Measurements from ENCODE around the gene DDX17. TPM values are rescaled to one million over a fixed set of nuclear protein-coding genes. Genes with fewer than 3 reads are reported as not detected.

DDX17 gene
- total and polyA plus RNA-seq, 2 experiments from 2014 or later, result 88.0 to 603 TPM

- TF ChIP-seq, protein P1, sequence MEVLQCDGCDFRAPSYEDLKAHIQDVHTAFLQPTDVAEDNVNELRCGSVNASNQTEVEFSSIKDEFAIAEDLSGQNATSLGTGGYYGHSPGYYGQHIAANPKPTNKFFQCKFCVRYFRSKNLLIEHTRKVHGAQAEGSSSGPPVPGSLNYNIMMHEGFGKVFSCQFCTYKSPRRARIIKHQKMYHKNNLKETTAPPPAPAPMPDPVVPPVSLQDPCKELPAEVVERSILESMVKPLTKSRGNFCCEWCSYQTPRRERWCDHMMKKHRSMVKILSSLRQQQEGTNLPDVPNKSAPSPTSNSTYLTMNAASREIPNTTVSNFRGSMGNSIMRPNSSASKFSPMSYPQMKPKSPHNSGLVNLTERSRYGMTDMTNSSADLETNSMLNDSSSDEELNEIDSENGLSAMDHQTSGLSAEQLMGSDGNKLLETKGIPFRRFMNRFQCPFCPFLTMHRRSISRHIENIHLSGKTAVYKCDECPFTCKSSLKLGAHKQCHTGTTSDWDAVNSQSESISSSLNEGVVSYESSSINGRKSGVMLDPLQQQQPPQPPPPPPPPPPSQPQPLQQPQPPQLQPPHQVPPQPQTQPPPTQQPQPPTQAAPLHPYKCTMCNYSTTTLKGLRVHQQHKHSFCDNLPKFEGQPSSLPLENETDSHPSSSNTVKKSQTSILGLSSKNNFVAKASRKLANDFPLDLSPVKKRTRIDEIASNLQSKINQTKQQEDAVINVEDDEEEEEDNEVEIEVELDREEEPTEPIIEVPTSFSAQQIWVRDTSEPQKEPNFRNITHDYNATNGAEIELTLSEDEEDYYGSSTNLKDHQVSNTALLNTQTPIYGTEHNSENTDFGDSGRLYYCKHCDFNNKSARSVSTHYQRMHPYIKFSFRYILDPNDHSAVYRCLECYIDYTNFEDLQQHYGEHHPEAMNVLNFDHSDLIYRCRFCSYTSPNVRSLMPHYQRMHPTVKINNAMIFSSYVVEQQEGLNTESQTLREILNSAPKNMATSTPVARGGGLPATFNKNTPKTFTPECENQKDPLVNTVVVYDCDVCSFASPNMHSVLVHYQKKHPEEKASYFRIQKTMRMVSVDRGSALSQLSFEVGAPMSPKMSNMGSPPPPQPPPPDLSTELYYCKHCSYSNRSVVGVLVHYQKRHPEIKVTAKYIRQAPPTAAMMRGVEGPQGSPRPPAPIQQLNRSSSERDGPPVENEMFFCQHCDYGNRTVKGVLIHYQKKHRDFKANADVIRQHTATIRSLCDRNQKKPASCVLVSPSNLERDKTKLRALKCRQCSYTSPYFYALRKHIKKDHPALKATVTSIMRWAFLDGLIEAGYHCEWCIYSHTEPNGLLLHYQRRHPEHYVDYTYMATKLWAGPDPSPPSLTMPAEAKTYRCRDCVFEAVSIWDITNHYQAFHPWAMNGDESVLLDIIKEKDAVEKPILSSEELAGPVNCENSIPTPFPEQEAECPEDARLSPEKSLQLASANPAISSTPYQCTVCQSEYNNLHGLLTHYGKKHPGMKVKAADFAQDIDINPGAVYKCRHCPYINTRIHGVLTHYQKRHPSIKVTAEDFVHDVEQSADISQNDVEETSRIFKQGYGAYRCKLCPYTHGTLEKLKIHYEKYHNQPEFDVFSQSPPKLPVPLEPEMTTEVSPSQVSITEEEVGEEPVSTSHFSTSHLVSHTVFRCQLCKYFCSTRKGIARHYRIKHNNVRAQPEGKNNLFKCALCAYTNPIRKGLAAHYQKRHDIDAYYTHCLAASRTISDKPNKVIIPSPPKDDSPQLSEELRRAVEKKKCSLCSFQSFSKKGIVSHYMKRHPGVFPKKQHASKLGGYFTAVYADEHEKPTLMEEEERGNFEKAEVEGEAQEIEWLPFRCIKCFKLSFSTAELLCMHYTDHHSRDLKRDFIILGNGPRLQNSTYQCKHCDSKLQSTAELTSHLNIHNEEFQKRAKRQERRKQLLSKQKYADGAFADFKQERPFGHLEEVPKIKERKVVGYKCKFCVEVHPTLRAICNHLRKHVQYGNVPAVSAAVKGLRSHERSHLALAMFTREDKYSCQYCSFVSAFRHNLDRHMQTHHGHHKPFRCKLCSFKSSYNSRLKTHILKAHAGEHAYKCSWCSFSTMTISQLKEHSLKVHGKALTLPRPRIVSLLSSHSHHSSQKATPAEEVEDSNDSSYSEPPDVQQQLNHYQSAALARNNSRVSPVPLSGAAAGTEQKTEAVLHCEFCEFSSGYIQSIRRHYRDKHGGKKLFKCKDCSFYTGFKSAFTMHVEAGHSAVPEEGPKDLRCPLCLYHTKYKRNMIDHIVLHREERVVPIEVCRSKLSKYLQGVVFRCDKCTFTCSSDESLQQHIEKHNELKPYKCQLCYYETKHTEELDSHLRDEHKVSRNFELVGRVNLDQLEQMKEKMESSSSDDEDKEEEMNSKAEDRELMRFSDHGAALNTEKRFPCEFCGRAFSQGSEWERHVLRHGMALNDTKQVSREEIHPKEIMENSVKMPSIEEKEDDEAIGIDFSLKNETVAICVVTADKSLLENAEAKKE (CRISPR knock-in tag; IDR thresholded peaks at IDR 0.05), result no peak
- TF ChIP-seq STAT1 (IDR thresholded peaks at IDR 0.05; ENCODE audit: unreplicated experiment) (no peak), EZH2 (IDR thresholded peaks at IDR 0.05; ENCODE audit: low read depth, unreplicated experiment) (no peak), EZH2phosphoT487 (IDR thresholded peaks at IDR 0.05; ENCODE audit: unreplicated experiment) (no peak), CREB1 (CRISPR knock-in tag; IDR thresholded peaks at IDR 0.05; ENCODE audit: low read depth) (no peak)
Measured at GRCh38 chr22:38433871-38434270, 72.2 kb downstream of the DDX17 start (continued).

Other genes starting within 250 kb of the DDX17 start
- gene TMEM184B, start 233.3 kb downstream of the DDX17 start, total RNA-seq (2014; rRNA removed; shearing (Covaris generic)), result 76.5 and 95.1 TPM in 2 replicates
- 40.7 and 42.2 TPM in 2 replicates for gene TMEM184B, start 233.3 kb downstream of the DDX17 start, polyA plus RNA-seq (2016; fragmentation: Nextera tagmentation; extraction: Ambion mirVana)
- gene CSNK1E, start 188.9 kb downstream of the DDX17 start, total RNA-seq (2014; rRNA removed; shearing (Covaris generic)), result 233 and 259 TPM in 2 replicates
- gene CSNK1E, start 188.9 kb downstream of the DDX17 start, polyA plus RNA-seq (2016; fragmentation: Nextera tagmentation; extraction: Ambion mirVana), result 180 and 189 TPM in 2 replicates
- gene KCNJ4, start 51.1 kb downstream of the DDX17 start, total RNA-seq (2014; rRNA removed; shearing (Covaris generic)), result 1.3 TPM in 2 replicates
- gene KCNJ4, start 51.1 kb downstream of the DDX17 start, polyA plus RNA-seq (2016; fragmentation: Nextera tagmentation; extraction: Ambion mirVana), result 0.23 and 0.28 TPM in 2 replicates
- 5.6 and 11.1 TPM in 2 replicates for gene KDELR3, start 38.2 kb downstream of the DDX17 start, total RNA-seq (2014; rRNA removed; shearing (Covaris generic))
- 5.7 and 7.8 TPM in 2 replicates for gene KDELR3, start 38.2 kb downstream of the DDX17 start, polyA plus RNA-seq (2016; fragmentation: Nextera tagmentation; extraction: Ambion mirVana)
- 5.0 and 8.0 TPM in 2 replicates for gene DMC1, start 63.9 kb upstream of the DDX17 start, total RNA-seq (2014; rRNA removed; shearing (Covaris generic))
- gene DMC1, start 63.9 kb upstream of the DDX17 start, polyA plus RNA-seq (2016; fragmentation: Nextera tagmentation; extraction: Ambion mirVana), result 13.2 and 18.5 TPM in 2 replicates
- 6.1 and 11.0 TPM in 2 replicates for gene FAM227A, start 150.1 kb upstream of the DDX17 start, total RNA-seq (2014; rRNA removed; shearing (Covaris generic))
- 4.3 and 5.8 TPM in 2 replicates for gene FAM227A, start 150.1 kb upstream of the DDX17 start, polyA plus RNA-seq (2016; fragmentation: Nextera tagmentation; extraction: Ambion mirVana)
- 12.8 and 13.2 TPM in 2 replicates for gene CBY1, start 150.3 kb upstream of the DDX17 start, total RNA-seq (2014; rRNA removed; shearing (Covaris generic))
- 36.1 and 36.4 TPM in 2 replicates for gene CBY1, start 150.3 kb upstream of the DDX17 start, polyA plus RNA-seq (2016; fragmentation: Nextera tagmentation; extraction: Ambion mirVana)
- 84.0 and 87.0 TPM in 2 replicates for gene TOMM22, start 175.6 kb upstream of the DDX17 start, total RNA-seq (2014; rRNA removed; shearing (Covaris generic))
- 125 and 131 TPM in 2 replicates for gene TOMM22, start 175.6 kb upstream of the DDX17 start, polyA plus RNA-seq (2016; fragmentation: Nextera tagmentation; extraction: Ambion mirVana)
- gene JOSD1, start 194.6 kb upstream of the DDX17 start, total RNA-seq (2014; rRNA removed; shearing (Covaris generic)), result 16.1 and 19.7 TPM in 2 replicates
- 4.6 and 5.5 TPM in 2 replicates for gene JOSD1, start 194.6 kb upstream of the DDX17 start, polyA plus RNA-seq (2016; fragmentation: Nextera tagmentation; extraction: Ambion mirVana)
- 79.9 and 88.4 TPM in 2 replicates for gene GTPBP1, start 199.6 kb upstream of the DDX17 start, total RNA-seq (2014; rRNA removed; shearing (Covaris generic))
- gene GTPBP1, start 199.6 kb upstream of the DDX17 start, polyA plus RNA-seq (2016; fragmentation: Nextera tagmentation; extraction: Ambion mirVana), result 27.2 and 31.0 TPM in 2 replicates
- 12.6 and 17.6 TPM in 2 replicates for gene SUN2, start 249.7 kb upstream of the DDX17 start, total RNA-seq (2014; rRNA removed; shearing (Covaris generic))
- gene SUN2, start 249.7 kb upstream of the DDX17 start, polyA plus RNA-seq (2016; fragmentation: Nextera tagmentation; extraction: Ambion mirVana), result 7.2 and 8.2 TPM in 2 replicates

Measured in GM23338 (cell line).